ENCODE measurements around the gene ADGRB3.

Gene ADGRB3

DNA sequence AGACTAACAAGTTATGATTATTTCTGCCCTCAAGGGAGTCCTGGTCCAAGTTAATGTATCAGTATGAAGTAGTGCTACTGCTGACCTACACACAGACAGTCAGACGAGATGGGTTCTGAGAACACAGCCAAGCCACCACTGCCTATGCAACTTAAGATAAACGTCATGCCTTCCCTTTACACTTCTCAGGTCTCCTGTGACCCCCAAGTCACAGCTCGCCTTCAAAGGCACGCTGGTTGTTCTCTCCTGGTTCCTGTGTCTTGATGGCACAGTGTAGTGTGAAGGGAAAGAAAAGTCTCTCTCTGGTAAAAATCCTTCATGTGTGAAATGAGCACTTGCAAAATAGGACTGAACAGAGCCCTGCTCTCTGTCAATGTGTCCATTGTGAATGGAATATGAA, 377.8 kb downstream of the ADGRB3 start:
- Histone ChIP-seq H3F3A (ENCODE audit: insufficient read depth, low read length) (no peaks in the 10 kb centered on the region), H3K4me2 (ENCODE audit: low read depth, low read length) (no peak overlapping the region), H3K4me3 (ENCODE audit: low read length) (no peak overlapping the region), H4K20me1 (ENCODE audit: insufficient read depth, low read length) (no peaks in the 10 kb centered on the region), H3K9me2 (replicated peaks; ENCODE audit: insufficient read depth, low read length) (no peaks in the 10 kb centered on the region), H3K36me3 (replicated peaks; ENCODE audit: insufficient read depth, low read length) (no peaks in the 10 kb centered on the region), H2AFZ (ENCODE audit: low read length) (no peak overlapping the region), H3K79me2 (ENCODE audit: low read length) (no peaks in the 10 kb centered on the region), H3K27ac (ENCODE audit: low read length) (no peak overlapping the region), H3K4me1 (ENCODE audit: low read length) (no peaks in the 10 kb centered on the region), H3K9ac (ENCODE audit: low read length) (no peak overlapping the region), H3K9me3 (replicated peaks; ENCODE audit: insufficient read depth, low read length) (no peaks in the 10 kb centered on the region), H3K27me3 (replicated peaks; ENCODE audit: insufficient read depth, low read length) (no peaks in the 10 kb centered on the region)
- TF ChIP-seq EZH2phosphoT487 (IDR thresholded peaks at IDR 0.05; ENCODE audit: low read length) (no peak), EZH2 (optimal IDR thresholded peaks at IDR 0.05; ENCODE audit: low read depth, low read length) (no peak)
- TF ChIP-seq, protein P1, sequence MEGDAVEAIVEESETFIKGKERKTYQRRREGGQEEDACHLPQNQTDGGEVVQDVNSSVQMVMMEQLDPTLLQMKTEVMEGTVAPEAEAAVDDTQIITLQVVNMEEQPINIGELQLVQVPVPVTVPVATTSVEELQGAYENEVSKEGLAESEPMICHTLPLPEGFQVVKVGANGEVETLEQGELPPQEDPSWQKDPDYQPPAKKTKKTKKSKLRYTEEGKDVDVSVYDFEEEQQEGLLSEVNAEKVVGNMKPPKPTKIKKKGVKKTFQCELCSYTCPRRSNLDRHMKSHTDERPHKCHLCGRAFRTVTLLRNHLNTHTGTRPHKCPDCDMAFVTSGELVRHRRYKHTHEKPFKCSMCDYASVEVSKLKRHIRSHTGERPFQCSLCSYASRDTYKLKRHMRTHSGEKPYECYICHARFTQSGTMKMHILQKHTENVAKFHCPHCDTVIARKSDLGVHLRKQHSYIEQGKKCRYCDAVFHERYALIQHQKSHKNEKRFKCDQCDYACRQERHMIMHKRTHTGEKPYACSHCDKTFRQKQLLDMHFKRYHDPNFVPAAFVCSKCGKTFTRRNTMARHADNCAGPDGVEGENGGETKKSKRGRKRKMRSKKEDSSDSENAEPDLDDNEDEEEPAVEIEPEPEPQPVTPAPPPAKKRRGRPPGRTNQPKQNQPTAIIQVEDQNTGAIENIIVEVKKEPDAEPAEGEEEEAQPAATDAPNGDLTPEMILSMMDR (IDR thresholded peaks at IDR 0.05; ENCODE audit: low read length): no peak
- no peak for DNase-seq

DNA sequence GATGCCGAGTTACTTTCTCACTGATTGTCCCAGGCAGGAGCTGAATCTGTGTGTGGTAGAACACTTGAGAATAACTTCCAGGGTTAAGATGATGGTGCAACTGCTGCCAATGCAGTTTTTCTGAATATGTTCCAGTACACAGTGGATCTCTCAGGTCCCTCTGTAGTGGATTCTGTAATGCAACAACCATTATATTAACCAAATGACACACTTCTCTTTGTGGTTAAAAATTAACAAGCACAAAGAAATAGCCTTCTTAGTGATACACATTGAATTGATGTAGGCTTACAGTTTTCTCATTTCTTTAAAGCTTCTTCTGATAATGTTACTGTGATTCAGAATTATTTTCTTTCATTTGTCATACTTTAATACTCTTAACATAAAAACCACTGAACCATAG, 383.8 kb downstream of the ADGRB3 start:
- Histone ChIP-seq H3K4me3 (ENCODE audit: low read length) (no peak overlapping the region), H3K9me3 (replicated peaks; ENCODE audit: insufficient read depth, low read length) (no peaks in the 10 kb centered on the region), H3K4me1 (ENCODE audit: low read length) (no peaks in the 10 kb centered on the region), H3K79me2 (ENCODE audit: low read length) (no peaks in the 10 kb centered on the region), H3K27me3 (replicated peaks; ENCODE audit: insufficient read depth, low read length) (no peaks in the 10 kb centered on the region), H3K27ac (ENCODE audit: low read length) (no peak overlapping the region), H3F3A (ENCODE audit: insufficient read depth, low read length) (no peaks in the 10 kb centered on the region), H3K9me2 (replicated peaks; ENCODE audit: insufficient read depth, low read length) (no peaks in the 10 kb centered on the region), H3K36me3 (replicated peaks; ENCODE audit: insufficient read depth, low read length) (no peaks in the 10 kb centered on the region), H2AFZ (ENCODE audit: low read length) (no peak overlapping the region), H3K9ac (ENCODE audit: low read length) (no peak overlapping the region), H4K20me1 (ENCODE audit: insufficient read depth, low read length) (no peaks in the 10 kb centered on the region), H3K4me2 (ENCODE audit: low read depth, low read length) (no peak overlapping the region)
- DNase-seq: no peak
- TF ChIP-seq EZH2 (optimal IDR thresholded peaks at IDR 0.05; ENCODE audit: low read depth, low read length) (no peak), EZH2phosphoT487 (IDR thresholded peaks at IDR 0.05; ENCODE audit: low read length) (no peak)

DNA sequence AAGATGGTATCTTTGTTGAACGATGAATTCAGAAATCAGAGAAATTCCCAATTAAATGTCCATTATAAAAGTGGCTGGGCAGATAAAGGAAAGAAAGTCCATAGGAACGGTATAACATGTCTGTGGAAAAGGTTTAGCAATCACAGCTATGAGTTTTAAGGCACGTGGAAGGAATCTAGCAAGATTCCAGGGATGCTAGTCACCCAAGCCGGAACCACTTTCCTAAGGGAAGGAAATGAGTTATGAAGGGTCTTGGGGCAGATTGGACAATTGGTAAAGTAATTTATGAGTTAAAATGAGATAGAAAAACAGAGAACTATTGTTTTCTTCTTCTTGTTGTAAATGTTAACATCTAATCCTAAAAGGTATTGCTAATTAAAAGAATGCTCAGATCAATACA, 384.8 kb downstream of the ADGRB3 start:
- Histone ChIP-seq H3K27ac (ENCODE audit: low read length) (no peak overlapping the region), H3K9ac (ENCODE audit: low read length) (no peak overlapping the region), H3K4me3 (ENCODE audit: low read length) (no peak overlapping the region), H3K36me3 (replicated peaks; ENCODE audit: insufficient read depth, low read length) (no peaks in the 10 kb centered on the region), H3K9me3 (replicated peaks; ENCODE audit: insufficient read depth, low read length) (no peaks in the 10 kb centered on the region), H3K4me2 (ENCODE audit: low read depth, low read length) (no peak overlapping the region), H2AFZ (ENCODE audit: low read length) (no peak overlapping the region), H3K79me2 (ENCODE audit: low read length) (no peaks in the 10 kb centered on the region), H3K27me3 (replicated peaks; ENCODE audit: insufficient read depth, low read length) (no peaks in the 10 kb centered on the region), H3K9me2 (replicated peaks; ENCODE audit: insufficient read depth, low read length) (no peaks in the 10 kb centered on the region), H3F3A (ENCODE audit: insufficient read depth, low read length) (no peaks in the 10 kb centered on the region), H3K4me1 (ENCODE audit: low read length) (no peaks in the 10 kb centered on the region), H4K20me1 (ENCODE audit: insufficient read depth, low read length) (no peaks in the 10 kb centered on the region)
- no peak for DNase-seq
- TF ChIP-seq EZH2 (optimal IDR thresholded peaks at IDR 0.05; ENCODE audit: low read depth, low read length) (no peak), EZH2phosphoT487 (IDR thresholded peaks at IDR 0.05; ENCODE audit: low read length) (no peak)
- TF ChIP-seq, protein P1 (IDR thresholded peaks at IDR 0.05; ENCODE audit: low read length): no peak

DNA sequence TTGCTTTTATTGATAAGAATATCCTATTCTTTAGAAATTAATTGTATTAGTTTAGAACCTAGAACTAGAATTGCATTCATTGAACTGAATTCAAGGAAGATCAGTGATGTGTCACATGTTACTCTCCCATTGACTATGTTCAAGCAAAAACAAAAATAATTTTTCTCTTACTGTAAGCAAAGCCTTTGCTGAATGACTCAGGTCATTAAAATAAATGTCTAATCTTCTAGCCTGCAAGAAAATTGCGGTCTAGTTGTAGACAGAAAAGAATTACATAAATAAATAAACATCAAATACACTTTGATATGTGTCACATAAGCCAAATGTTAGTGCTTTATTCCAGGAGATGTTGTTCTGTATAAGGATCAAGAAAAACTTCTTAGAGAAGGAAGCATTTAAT, 387.9 kb downstream of the ADGRB3 start:
- no peak overlapping the region for H2AFZ ChIP-seq (ENCODE audit: low read length)
- H3K4me2 ChIP-seq (ENCODE audit: low read depth, low read length): no peak overlapping the region
- no peak overlapping the region for H3K9ac ChIP-seq (ENCODE audit: low read length)
- no peaks in the 10 kb centered on the region for H3K9me2 ChIP-seq (replicated peaks; ENCODE audit: insufficient read depth, low read length)
- no peaks in the 10 kb centered on the region for H4K20me1 ChIP-seq (ENCODE audit: insufficient read depth, low read length)
- no peaks in the 10 kb centered on the region for H3K4me1 ChIP-seq (ENCODE audit: low read length)
- no peaks in the 10 kb centered on the region for H3K27me3 ChIP-seq (replicated peaks; ENCODE audit: insufficient read depth, low read length)
- no peak for DNase-seq
- no peaks in the 10 kb centered on the region for H3K9me3 ChIP-seq (replicated peaks; ENCODE audit: insufficient read depth, low read length)
- no peak for TF ChIP-seq EZH2phosphoT487 (IDR thresholded peaks at IDR 0.05; ENCODE audit: low read length)
- TF ChIP-seq EZH2 (optimal IDR thresholded peaks at IDR 0.05; ENCODE audit: low read depth, low read length): no peak
- H3F3A ChIP-seq (ENCODE audit: insufficient read depth, low read length): no peaks in the 10 kb centered on the region
- H3K79me2 ChIP-seq (ENCODE audit: low read length): no peaks in the 10 kb centered on the region
- H3K27ac ChIP-seq (ENCODE audit: low read length): no peak overlapping the region
- H3K4me3 ChIP-seq (ENCODE audit: low read length): no peak overlapping the region
- H3K36me3 ChIP-seq (replicated peaks; ENCODE audit: insufficient read depth, low read length): no peaks in the 10 kb centered on the region
